SK-N-SH treated with all-trans-retinoic acid at 6 μM for 48 hours (cell line): Measurements from ENCODE around the gene ACACB.

Experiments
- ARNTL ChIP-seq: fragments of 450-650 bp; formaldehyde crosslinking; IDR thresholded peaks from 2 replicates; pipeline ENCODE4 v1.5.0; 2020; ENCODE audit warnings: low read depth, mild to moderate bottlenecking, moderate library complexity, borderline replicate concordance
- PATZ1 ChIP-seq: fragments of 250-450 bp; sonication (Bioruptor Pico); IDR thresholded peaks from 2 replicates; pipeline ENCODE4 v1.8.0; 2020; ENCODE audit warnings: mild to moderate bottlenecking, moderate library complexity, borderline replicate concordance
- TOX ChIP-seq: fragments of 250-450 bp; sonication (Bioruptor Pico); IDR thresholded peaks from 2 replicates; pipeline ENCODE4 v1.8.0; 2021; ENCODE audit warnings: mild to moderate bottlenecking, moderate library complexity, borderline replicate concordance
- ZC3H10 ChIP-seq: fragments of 250-450 bp; sonication (Bioruptor Pico); IDR thresholded peaks from 2 replicates; pipeline ENCODE4 v1.5.1; 2021; ENCODE audit warnings: mild to moderate bottlenecking, moderate library complexity
- ZFP3 ChIP-seq: fragments of 250-450 bp; sonication (Bioruptor Pico); IDR thresholded peaks from 2 replicates; pipeline ENCODE4 v1.5.0; 2020; ENCODE audit warnings: mild to moderate bottlenecking, moderate library complexity
- TF ChIP-seq, protein P1 (sequence below): fragments of 250-450 bp; sonication (Bioruptor Pico); IDR thresholded peaks from 2 replicates; pipeline ENCODE4 v1.8.0; 2021; ENCODE audit warnings: low read depth, mild to moderate bottlenecking, moderate library complexity, borderline replicate concordance

DNA sequence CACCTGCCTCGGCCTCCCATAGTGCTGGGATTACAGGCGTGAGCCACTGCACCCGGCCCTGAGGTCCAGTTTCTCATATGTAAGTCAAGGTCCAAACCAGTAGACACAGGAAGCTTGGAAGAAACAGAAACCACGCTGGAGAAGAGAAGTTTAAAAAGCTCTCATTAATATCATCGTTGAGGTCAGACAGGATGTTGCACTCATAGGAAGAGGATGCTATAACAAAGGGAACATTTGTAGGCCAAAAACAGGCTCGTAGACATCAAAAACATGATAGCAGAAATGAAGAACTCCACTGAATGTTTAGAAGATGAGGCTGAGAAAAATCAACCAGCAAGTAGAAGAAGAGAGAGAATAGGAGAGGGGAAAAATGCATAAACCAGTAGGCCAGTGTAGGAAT lies 46.8 kb downstream of the ACACB start:
- TF ChIP-seq ARNTL, result no peak
- no peak for TF ChIP-seq PATZ1 (CRISPR knock-in tag)
- no peak for TF ChIP-seq TOX (CRISPR knock-in tag)
- TF ChIP-seq ZC3H10 (CRISPR knock-in tag), result no peak
- TF ChIP-seq, protein P1, sequence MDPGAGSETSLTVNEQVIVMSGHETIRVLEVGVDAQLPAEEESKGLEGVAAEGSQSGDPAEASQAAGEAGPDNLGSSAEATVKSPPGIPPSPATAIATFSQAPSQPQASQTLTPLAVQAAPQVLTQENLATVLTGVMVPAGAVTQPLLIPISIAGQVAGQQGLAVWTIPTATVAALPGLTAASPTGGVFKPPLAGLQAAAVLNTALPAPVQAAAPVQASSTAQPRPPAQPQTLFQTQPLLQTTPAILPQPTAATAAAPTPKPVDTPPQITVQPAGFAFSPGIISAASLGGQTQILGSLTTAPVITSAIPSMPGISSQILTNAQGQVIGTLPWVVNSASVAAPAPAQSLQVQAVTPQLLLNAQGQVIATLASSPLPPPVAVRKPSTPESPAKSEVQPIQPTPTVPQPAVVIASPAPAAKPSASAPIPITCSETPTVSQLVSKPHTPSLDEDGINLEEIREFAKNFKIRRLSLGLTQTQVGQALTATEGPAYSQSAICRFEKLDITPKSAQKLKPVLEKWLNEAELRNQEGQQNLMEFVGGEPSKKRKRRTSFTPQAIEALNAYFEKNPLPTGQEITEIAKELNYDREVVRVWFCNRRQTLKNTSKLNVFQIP, result no peak
- TF ChIP-seq ZFP3 (CRISPR knock-in tag), result no peak
